ENCODE results near the gene TREML2.

The TREML2 gene

DNA sequence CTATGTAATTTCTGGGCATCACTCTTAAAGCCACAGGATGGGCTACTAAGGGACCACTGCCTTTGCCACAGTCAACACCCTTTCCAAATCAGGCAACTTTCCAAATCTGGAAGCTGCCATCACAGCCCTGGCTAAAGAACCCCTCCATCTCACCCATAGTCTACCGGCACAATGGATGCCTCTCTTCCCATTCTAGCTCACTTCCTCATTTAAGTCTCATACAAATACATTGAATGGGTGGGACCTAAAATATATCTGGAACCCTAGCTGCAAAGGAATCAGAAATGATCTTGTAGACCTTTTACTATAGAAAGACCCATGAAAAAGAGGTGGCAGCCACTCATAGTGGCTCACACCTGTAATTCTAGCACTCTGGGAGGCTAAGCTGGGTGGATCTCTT is 23.9 kb upstream of the TREML2 start:
- Mint-ChIP-seq H3K27me3 (peaks cover 14% of the 10 kb centered on the region), H3K4me3 (no peak overlapping the region), H3K27ac (no peak overlapping the region), H3K36me3 (no peaks in the 10 kb centered on the region), H3K4me1 (peaks cover 9% of the 10 kb centered on the region), H3K9me3 (peaks cover 2% of the 10 kb centered on the region)
- ATAC-seq (ENCODE audit: low read depth) (no peak), DNase-seq (ENCODE audit: low spot score in 2 of 2) (no peak)

DNA sequence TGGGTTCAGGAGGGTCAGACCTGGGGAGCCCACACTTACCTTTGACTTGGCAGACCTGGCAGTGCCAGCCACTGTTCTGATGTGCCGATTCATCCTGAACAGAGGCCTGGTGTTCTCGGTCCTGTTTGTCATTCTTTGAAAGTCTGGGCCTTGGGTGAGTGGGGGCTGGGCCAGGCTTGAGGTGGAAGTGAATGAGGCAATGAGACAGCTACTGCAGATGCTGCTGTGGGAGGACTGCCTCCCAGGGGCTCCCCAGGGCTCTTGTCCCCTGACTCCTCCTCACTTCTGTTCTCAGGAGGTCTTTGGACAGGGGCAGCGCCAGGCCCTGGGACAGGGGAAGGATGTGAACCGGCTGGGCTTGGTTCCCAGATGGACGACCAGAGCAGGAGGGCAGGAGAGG is 21.6 kb upstream of the TREML2 start:
- no peak for DNase-seq (ENCODE audit: low spot score in 2 of 2)
- Mint-ChIP-seq H3K4me3 (no peak overlapping the region), H3K9me3 (peaks cover 2% of the 10 kb centered on the region), H3K27ac (no peak overlapping the region), H3K4me1 (no peaks in the 10 kb centered on the region), H3K27me3 (peaks cover 7% of the 10 kb centered on the region), H3K36me3 (no peaks in the 10 kb centered on the region)
- ATAC-seq (ENCODE audit: low read depth) = no peak

DNA sequence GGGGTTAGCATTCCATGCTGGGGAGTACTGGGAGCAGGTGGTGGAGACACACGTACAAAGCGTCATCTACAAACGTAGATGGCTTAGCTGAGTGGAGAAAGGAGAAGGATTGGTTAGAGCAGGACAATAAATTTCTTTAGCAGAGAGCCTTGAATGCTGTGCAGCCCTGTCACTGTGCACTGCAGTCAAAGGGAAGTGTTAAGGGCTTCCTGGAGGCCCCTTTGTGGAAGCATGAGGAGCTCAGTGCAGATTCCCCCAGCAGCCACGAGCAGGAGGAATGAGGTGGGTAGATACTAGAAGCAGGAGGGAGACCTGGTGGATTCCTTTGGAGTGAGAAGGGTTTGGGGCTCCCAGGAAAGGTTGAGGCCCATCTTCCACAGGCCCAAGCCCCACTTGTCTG is 21.1 kb upstream of the TREML2 start:
- no peak overlapping the region for H3K27ac Mint-ChIP-seq
- DNase-seq (ENCODE audit: low spot score in 2 of 2) (no peak), ATAC-seq (ENCODE audit: low read depth) (no peak)
- no peaks in the 10 kb centered on the region for H3K4me1 Mint-ChIP-seq
- H3K36me3 Mint-ChIP-seq = no peaks in the 10 kb centered on the region
- H3K27me3 Mint-ChIP-seq = peaks cover 7% of the 10 kb centered on the region
- H3K9me3 Mint-ChIP-seq = peaks cover 2% of the 10 kb centered on the region
- H3K4me3 Mint-ChIP-seq = no peak overlapping the region

- Mint-ChIP-seq H3K27me3 (no peaks in the 10 kb centered on the region), H3K4me1 (no peaks in the 10 kb centered on the region), H3K27ac (no peak overlapping the region), H3K9me3 (peaks cover 11% of the 10 kb centered on the region), H3K36me3 (peaks cover 9% of the 10 kb centered on the region), H3K4me3 (no peak overlapping the region)
- no peak for ATAC-seq (ENCODE audit: low read depth)
- DNase-seq (ENCODE audit: low spot score in 2 of 2) = no peak
Measured at GRCh38 chr6:41216616-41217015, 15.7 kb upstream of the TREML2 start.

- DNase-seq (ENCODE audit: low spot score in 2 of 2) (no peak), ATAC-seq (ENCODE audit: low read depth) (no peak)
- peaks cover 9% of the 10 kb centered on the region for H3K36me3 Mint-ChIP-seq
- H3K4me3 Mint-ChIP-seq = no peak overlapping the region
- no peak overlapping the region for H3K27ac Mint-ChIP-seq
- H3K4me1 Mint-ChIP-seq = no peaks in the 10 kb centered on the region
- peaks cover 11% of the 10 kb centered on the region for H3K9me3 Mint-ChIP-seq
- no peaks in the 10 kb centered on the region for H3K27me3 Mint-ChIP-seq
Measured at GRCh38 chr6:41215777-41216176, 14.8 kb upstream of the TREML2 start.

GRCh38 chr6:41214559-41215238 is 13.8 kb upstream of the TREML2 start:
- Mint-ChIP-seq H3K4me3 (no peak overlapping the region), H3K36me3 (peaks cover 9% of the 10 kb centered on the region), H3K27me3 (no peaks in the 10 kb centered on the region), H3K27ac (peak overlapping the region; percentile 30), H3K4me1 (peaks cover 4% of the 10 kb centered on the region), H3K9me3 (peaks cover 8% of the 10 kb centered on the region)
- DNase-seq (ENCODE audit: low spot score in 2 of 2) (no peak), ATAC-seq (ENCODE audit: low read depth) (no peak)

DNA sequence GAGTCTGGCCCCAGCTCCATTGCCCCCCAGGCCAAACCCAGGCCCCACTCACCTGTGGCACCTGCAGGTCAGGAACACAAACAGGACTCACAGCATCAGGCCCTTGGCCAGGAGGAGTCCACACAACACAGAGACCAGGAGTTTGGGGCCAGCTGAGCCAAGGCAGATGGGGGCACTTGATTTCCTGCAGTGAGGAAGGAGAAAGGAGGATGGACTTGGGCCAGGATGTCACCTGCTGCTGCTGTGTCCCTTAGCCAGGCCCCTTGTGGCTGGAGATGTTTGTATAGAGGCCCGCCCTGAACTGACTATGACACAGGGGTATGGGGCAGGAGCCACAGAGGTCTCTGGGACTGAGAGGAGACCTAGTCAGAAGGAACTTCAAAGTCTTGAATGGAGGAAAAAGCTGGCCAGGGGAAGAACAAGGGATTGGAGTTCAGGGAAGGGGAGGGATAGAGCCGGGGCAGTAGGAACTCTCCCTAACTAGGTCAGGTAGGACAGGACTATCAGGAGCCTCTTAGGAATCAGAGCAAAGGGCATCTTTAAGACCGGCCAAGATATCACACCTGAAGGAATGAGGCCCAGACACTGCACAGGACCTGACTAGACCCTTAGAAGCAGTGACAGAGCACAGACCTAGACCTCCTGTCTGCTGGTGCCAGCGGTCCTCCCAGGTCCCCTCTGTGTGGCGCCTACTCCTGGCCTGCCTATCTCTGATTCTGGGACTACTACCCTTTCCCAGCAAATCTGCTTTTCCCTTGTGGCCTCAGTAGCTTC is 8.8 kb upstream of the TREML2 start:
- DNase-seq (ENCODE audit: low spot score in 2 of 2) (no peak), ATAC-seq (ENCODE audit: low read depth) (no peak)
- Mint-ChIP-seq H3K9me3 (peaks cover 5% of the 10 kb centered on the region), H3K27ac (no peak overlapping the region), H3K4me1 (peaks cover 22% of the 10 kb centered on the region), H3K27me3 (no peaks in the 10 kb centered on the region), H3K36me3 (peaks cover 9% of the 10 kb centered on the region), H3K4me3 (no peak overlapping the region)

DNA sequence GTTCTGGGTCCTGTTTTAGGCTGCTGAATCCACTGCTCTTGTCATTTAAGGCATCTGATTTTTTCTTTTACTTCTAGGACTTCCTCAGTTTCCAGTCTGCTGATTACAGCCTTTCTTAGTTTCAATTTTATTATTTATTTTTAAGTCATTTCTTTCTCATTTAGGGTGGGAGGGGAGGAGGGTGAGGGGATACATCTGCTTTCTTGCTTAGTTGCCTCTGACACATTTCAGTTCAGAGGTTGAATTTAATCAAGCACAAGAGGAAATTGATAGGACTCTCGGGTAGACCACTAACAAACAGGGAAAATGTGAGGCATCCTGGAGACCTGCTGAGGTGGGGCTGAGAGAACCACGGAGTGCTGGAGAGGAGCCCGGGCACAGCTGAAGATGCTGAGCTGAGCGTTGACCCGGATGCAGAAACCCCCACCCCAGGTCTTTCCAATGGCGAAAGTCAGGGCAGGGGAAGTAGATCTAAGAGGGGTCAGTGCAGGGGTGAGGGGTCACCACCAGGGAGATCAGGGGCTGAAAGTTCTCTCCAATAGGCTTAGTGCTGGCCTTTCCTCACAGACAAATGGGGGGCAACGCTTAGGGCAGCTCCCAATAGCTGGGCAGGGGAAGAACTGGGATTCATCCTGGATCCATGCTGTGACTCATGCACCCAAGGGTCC is 7.6 kb upstream of the TREML2 start:
- peak overlapping the region; percentile 54 for H3K27ac Mint-ChIP-seq
- H3K9me3 Mint-ChIP-seq = peaks cover 2% of the 10 kb centered on the region
- H3K4me3 Mint-ChIP-seq = peak overlapping the region; percentile 31
- H3K27me3 Mint-ChIP-seq = no peaks in the 10 kb centered on the region
- H3K4me1 Mint-ChIP-seq = peaks cover 22% of the 10 kb centered on the region
- peaks cover 3% of the 10 kb centered on the region for H3K36me3 Mint-ChIP-seq
- ATAC-seq (ENCODE audit: low read depth) (peak; percentile 22), DNase-seq (ENCODE audit: low spot score in 2 of 2) (no peak)

DNA sequence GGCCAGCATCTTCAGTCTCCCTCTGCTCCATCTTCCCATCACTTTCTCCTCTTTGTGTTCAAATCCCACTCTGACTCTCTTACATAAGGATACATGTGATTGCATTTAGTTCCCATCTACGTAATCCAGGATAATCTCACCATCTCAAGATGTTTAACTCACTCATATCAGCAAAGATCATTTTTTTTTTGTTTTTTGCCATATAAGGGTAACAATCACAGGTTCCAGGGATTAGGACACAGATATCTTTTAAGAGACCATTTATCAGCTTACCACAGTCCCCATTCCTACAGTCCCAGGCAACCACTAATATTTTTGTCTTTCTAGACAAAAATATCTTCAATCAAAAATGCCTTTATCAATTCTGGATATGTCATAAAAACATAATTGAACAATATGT is 3.2 kb upstream of the TREML2 start:
- H3K27ac Mint-ChIP-seq = no peak overlapping the region
- peaks cover 2% of the 10 kb centered on the region for H3K9me3 Mint-ChIP-seq
- no peaks in the 10 kb centered on the region for H3K27me3 Mint-ChIP-seq
- H3K4me3 Mint-ChIP-seq = no peak overlapping the region
- H3K36me3 Mint-ChIP-seq = peaks cover 3% of the 10 kb centered on the region
- ATAC-seq (ENCODE audit: low read depth) (no peak), DNase-seq (ENCODE audit: low spot score in 2 of 2) (no peak)
- peaks cover 45% of the 10 kb centered on the region for H3K4me1 Mint-ChIP-seq

DNA sequence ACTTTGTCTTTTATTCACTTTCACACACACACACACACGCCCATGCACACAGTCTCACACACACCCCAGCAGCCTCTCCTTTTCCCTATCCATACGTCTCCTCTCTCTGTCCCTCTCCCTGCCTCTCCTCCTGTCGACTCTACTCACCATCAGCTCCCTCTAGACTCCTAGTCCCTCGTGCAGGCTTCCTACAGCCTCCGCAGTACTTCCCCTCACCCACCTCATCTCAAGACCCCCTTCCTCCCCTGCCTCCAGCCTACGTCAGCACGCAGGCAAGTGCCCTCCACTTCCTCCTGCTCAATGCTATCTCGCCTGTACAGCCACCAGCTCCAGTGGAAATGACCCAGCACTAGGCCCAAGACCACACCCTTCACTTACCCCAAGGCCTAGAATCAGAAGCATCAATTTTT is 820 bp upstream of the TREML2 start:
- H3K27ac Mint-ChIP-seq = peak overlapping the region; percentile 84
- H3K27me3 Mint-ChIP-seq = no peaks in the 10 kb centered on the region
- peaks cover 41% of the 10 kb centered on the region for H3K4me1 Mint-ChIP-seq
- DNase-seq (ENCODE audit: low spot score in 2 of 2) = no peak
- peaks cover 2% of the 10 kb centered on the region for H3K9me3 Mint-ChIP-seq
- peak; percentile 16 for ATAC-seq (ENCODE audit: low read depth)
- H3K4me3 Mint-ChIP-seq = peak overlapping the region; percentile 78
- H3K36me3 Mint-ChIP-seq = peaks cover 5% of the 10 kb centered on the region

GRCh38 chr6:41200296-41200900 is 551 bp downstream of the TREML2 start:
- Mint-ChIP-seq H3K4me1 (peaks cover 47% of the 10 kb centered on the region), H3K36me3 (peaks cover 13% of the 10 kb centered on the region), H3K9me3 (peaks cover 2% of the 10 kb centered on the region), H3K4me3 (peak overlapping the region; percentile 78), H3K27ac (peak overlapping the region; percentile 84), H3K27me3 (no peaks in the 10 kb centered on the region)
- DNase-seq (ENCODE audit: low spot score in 2 of 2) = peak in 1 of 2 donors; percentile 11
- peak; percentile 49 for ATAC-seq (ENCODE audit: low read depth)

DNA sequence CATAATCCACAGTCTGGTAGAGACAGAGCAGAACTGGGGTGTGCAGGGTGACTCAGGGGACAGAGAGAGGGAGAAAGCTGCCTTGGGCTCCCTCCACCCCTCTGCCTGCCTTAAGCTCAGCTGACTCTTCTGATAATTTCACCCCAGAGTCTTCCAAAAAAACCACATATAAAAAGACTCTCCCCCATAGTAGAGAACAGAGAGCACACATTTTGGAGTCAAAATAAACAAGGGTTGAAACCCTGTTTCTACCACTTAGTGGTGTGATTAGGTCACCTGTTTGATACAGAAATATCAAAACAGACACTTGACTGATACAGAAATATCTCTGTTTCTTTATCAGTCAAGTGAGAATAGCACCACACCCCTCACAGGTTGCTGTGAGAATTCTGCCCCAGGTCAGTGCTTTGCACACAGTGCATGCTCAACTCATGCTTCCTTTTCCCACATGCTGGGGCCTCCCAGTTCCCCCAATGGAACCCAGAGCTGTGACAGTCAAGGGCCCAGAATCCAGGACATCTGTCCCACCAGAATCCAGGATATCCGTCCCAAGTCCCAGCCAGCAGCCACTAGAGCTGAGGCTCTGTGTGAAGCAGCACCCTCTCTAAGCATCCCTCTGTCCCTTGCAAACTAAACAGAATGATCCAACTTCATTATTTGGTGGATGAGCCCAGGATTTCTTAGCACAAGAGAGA is 1.2 kb downstream of the TREML2 start:
- peak; percentile 21 for ATAC-seq (ENCODE audit: low read depth)
- Mint-ChIP-seq H3K27ac (peak overlapping the region; percentile 84), H3K4me1 (peaks cover 52% of the 10 kb centered on the region), H3K9me3 (peaks cover 2% of the 10 kb centered on the region), H3K36me3 (peaks cover 19% of the 10 kb centered on the region), H3K4me3 (peak overlapping the region; percentile 78), H3K27me3 (no peaks in the 10 kb centered on the region)
- no peak for DNase-seq (ENCODE audit: low spot score in 2 of 2)

- H3K27me3 Mint-ChIP-seq = no peaks in the 10 kb centered on the region
- DNase-seq (ENCODE audit: low spot score in 2 of 2) (no peak), ATAC-seq (ENCODE audit: low read depth) (no peak)
- no peak overlapping the region for H3K4me3 Mint-ChIP-seq
- peaks cover 38% of the 10 kb centered on the region for H3K36me3 Mint-ChIP-seq
- H3K4me1 Mint-ChIP-seq = peaks cover 60% of the 10 kb centered on the region
- H3K9me3 Mint-ChIP-seq = no peaks in the 10 kb centered on the region
- H3K27ac Mint-ChIP-seq = no peak overlapping the region
Measured at GRCh38 chr6:41197234-41197633, 3.7 kb downstream of the TREML2 start.
